ENCODE data around the gene IQSEC1. TPM values are rescaled to one million over a fixed set of nuclear protein-coding genes. Genes with fewer than 3 reads are reported as not detected.

Gene IQSEC1
- total and polyA plus RNA-seq, 2 experiments from 2014 or later = 8.0 to 51.9 TPM

- H3K27me3 ChIP-seq (ENCODE audit: insufficient read depth) = peaks cover 6% of the 10 kb centered on the region; the same call in 1 of the 2 replicates
- no peak overlapping the region for H3K4me2 ChIP-seq
- no peaks in the 10 kb centered on the region for H3K36me3 ChIP-seq (ENCODE audit: insufficient read depth)
- H3K27ac ChIP-seq (ENCODE audit: low read depth) = no peak overlapping the region
- H2AFZ ChIP-seq = no peak overlapping the region
- H3F3A ChIP-seq (replicated peaks; ENCODE audit: low read depth) = no peaks in the 10 kb centered on the region
- Mint-ChIP-seq H3K27me3 (ENCODE audit: insufficient read depth, low read depth, poor library complexity) (peaks cover 19% of the 10 kb centered on the region), H3K4me1 (peaks cover 10% of the 10 kb centered on the region), H3K9me3 (no peaks in the 10 kb centered on the region), H3K36me3 (ENCODE audit: low read depth) (no peaks in the 10 kb centered on the region; the same call in 2 of the 3 replicates), H3K4me3 (no peak overlapping the region; the same call in 2 of the 3 replicates), H3K27ac (no peak overlapping the region)
- no peaks in the 10 kb centered on the region for H3K9me2 ChIP-seq (ENCODE audit: insufficient read depth)
- ATAC-seq (no peak), DNase-seq (ENCODE audit: low spot score) (no peak)
- no peak overlapping the region for H3K4me3 ChIP-seq
- no peaks in the 10 kb centered on the region for H4K20me1 ChIP-seq (replicated peaks; ENCODE audit: insufficient read depth)
- no peaks in the 10 kb centered on the region for H3K79me2 ChIP-seq (replicated peaks; ENCODE audit: insufficient read depth)
- TF ChIP-seq EZH2phosphoT487 (IDR thresholded peaks at IDR 0.05; ENCODE audit: unreplicated experiment) (no peak), CTCF (conservative IDR thresholded peaks at IDR 0.05; ENCODE audit: low read depth in 2 of 2) (no peak), JUNB (IDR thresholded peaks at IDR 0.05; ENCODE audit: unreplicated experiment) (no peak), REST (IDR thresholded peaks at IDR 0.05; ENCODE audit: unreplicated experiment) (no peak), EZH2 (IDR thresholded peaks at IDR 0.05; ENCODE audit: low read depth, unreplicated experiment) (no peak), NANOG (IDR thresholded peaks at IDR 0.05; ENCODE audit: borderline replicate concordance) (no peak), STAT1 (IDR thresholded peaks at IDR 0.05; ENCODE audit: unreplicated experiment) (no peak), POLR2AphosphoS5 (IDR thresholded peaks at IDR 0.05; ENCODE audit: low read depth) (no peak), ZNF462 (CRISPR knock-in tag; IDR thresholded peaks at IDR 0.05) (no peak), ZNF331 (CRISPR knock-in tag; IDR thresholded peaks at IDR 0.05; ENCODE audit: low read depth) (no peak), ETS1 (IDR thresholded peaks at IDR 0.05) (no peak), ZNF114 (CRISPR knock-in tag; IDR thresholded peaks at IDR 0.05) (no peak), CREB1 (CRISPR knock-in tag; IDR thresholded peaks at IDR 0.05; ENCODE audit: low read depth) (no peak)
- H3K4me1 ChIP-seq (ENCODE audit: insufficient read depth) = no peaks in the 10 kb centered on the region
These were observed 179.4 kb downstream of the IQSEC1 start for GRCh38 chr3:12893852-12894251.
